HL-60 (cell line): ENCODE measurements around the gene ADAMTSL4.

Experiments
- DNase-seq, 2 experiments: peaks; one replicate each; pipeline ENCODE4 v3.0.0-alpha.2; 2010 to 2020; ENCODE audit warnings: low read depth in 1 of 2, low spot score in 1 of 2
- H3K27ac ChIP-seq: fragments of 250-450 bp; sonication (Bioruptor Pico); replicated peaks from 2 replicates; pipeline ENCODE4 v1.5.1; 2020; ENCODE audit warnings: mild to moderate bottlenecking, moderate library complexity
- H3K27me3 ChIP-seq: fragments of 250-450 bp; sonication (Bioruptor Pico); 2 replicates; pipeline ENCODE4 v1.5.1; 2021; ENCODE audit warnings: mild to moderate bottlenecking, moderate library complexity; ENCODE audit not compliant: insufficient read depth, poor library complexity, severe bottlenecking
- H3K4me3 ChIP-seq: replicated peaks from 2 replicates; pipeline ENCODE4 v1.5.1; 2011; ENCODE audit warnings: mild to moderate bottlenecking, control low read depth, low read length; ENCODE audit not compliant: insufficient read depth
- CTCF ChIP-seq: IDR thresholded peaks from one replicate; pipeline ENCODE4 v1.5.1; 2011; ENCODE audit warnings: low read length, control low read depth, inconsistent platforms; ENCODE audit not compliant: insufficient read depth
- GABPA ChIP-seq: IDR thresholded peaks from 2 replicates; pipeline ENCODE4 v1.6.1; 2012; ENCODE audit warnings: low read depth
- POLR2AphosphoS5 ChIP-seq: IDR thresholded peaks from 2 replicates; pipeline ENCODE4 v1.6.1; 2012; ENCODE audit warnings: low read depth
- REST ChIP-seq: IDR thresholded peaks from 2 replicates; pipeline ENCODE4 v1.6.1; 2012; ENCODE audit warnings: low read depth; ENCODE audit not compliant: insufficient replicate concordance
- SPI1 ChIP-seq: IDR thresholded peaks from 2 replicates; pipeline ENCODE4 v1.6.1; 2012; ENCODE audit warnings: low read depth, mild to moderate bottlenecking, borderline replicate concordance

Gene ADAMTSL4

GRCh38 chr1:150521196-150521968 is 27.8 kb upstream of the ADAMTSL4 start:
- Histone ChIP-seq H3K4me3 (no peak overlapping the region), H3K27me3 (no peaks in the 10 kb centered on the region), H3K27ac (no peak overlapping the region)
- TF ChIP-seq SPI1 (no peak), REST (no peak), POLR2AphosphoS5 (no peak), CTCF (no peak), GABPA (no peak)
- no peak for DNase-seq

GRCh38 chr1:150525348-150525747 is 23.9 kb upstream of the ADAMTSL4 start:
- no peak for DNase-seq
- Histone ChIP-seq H3K27me3 (no peaks in the 10 kb centered on the region), H3K27ac (no peak overlapping the region), H3K4me3 (no peak overlapping the region)
- TF ChIP-seq REST: no peak
- TF ChIP-seq POLR2AphosphoS5: no peak
- TF ChIP-seq CTCF: no peak
- no peak for TF ChIP-seq SPI1
- no peak for TF ChIP-seq GABPA

GRCh38 chr1:150528196-150528595 is 21.0 kb upstream of the ADAMTSL4 start:
- TF ChIP-seq REST: no peak
- TF ChIP-seq POLR2AphosphoS5: no peak
- TF ChIP-seq CTCF: no peak
- TF ChIP-seq GABPA: no peak
- no peak for TF ChIP-seq SPI1
- Histone ChIP-seq H3K27me3 (no peaks in the 10 kb centered on the region), H3K4me3 (no peak overlapping the region), H3K27ac (no peak overlapping the region)
- DNase-seq: no peak
